Raji (cell line): ENCODE data around the gene ASIC2.

Source experiments
- POLR2A ChIP-seq: IDR thresholded peaks from 2 replicates; pipeline ENCODE4 v1.6.1; 2011; ENCODE audit warnings: low read depth, low read length, control low read depth; ENCODE audit not compliant: insufficient read depth

Gene ASIC2

DNA sequence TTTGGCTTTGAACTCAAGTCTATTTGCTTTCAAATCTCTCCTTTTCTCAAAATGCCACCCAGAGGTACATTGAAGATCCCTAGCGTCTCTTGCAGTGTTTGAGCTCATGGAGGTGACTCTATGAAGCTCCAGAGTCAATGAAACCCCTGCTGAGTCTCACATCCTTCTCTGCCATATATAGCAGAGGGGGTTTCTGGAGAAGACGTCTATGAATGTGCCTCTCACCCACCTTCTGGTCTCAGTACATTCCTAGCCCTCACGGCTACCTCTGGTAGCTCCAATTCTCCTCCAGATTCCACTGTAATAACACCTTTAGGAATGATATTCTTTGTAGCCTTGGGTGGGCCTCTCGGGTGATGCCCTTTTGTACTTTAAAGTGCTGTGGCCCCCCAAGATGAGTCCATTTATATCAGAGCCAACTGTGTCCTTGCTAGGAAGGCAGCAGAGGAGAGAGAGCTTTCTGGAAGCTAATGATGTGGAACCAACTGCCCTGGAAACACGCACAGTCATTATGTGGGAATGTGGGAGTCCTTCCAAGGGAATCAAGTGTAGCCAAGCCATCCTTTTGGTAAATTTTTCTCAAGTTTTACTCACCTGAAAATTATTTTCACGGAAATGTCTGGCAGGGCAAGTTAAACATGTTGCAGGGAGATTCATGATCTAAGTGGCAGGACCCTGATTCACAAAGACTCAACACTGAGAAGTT is 123.4 kb downstream of the ASIC2 start:
- TF ChIP-seq POLR2A: no peak

DNA sequence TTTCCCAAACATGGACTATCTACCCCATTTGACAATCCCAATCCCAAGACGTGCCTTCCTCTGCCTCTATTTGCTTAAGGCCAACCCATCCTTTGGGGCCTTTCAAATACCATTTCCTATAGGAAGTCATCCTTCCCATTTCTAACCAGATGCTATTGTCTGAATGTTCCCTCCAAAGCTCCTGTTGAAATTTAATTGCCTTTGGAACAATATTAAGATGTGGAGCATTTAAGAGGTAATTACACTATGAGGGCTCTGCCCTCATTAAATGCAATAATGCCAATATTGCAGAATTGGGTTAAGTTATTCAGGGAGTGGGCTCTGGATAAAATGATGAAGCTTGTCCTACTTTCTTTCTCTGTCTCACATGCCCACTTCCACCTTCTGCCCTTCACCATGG is 125.4 kb downstream of the ASIC2 start:
- TF ChIP-seq POLR2A: no peak

DNA sequence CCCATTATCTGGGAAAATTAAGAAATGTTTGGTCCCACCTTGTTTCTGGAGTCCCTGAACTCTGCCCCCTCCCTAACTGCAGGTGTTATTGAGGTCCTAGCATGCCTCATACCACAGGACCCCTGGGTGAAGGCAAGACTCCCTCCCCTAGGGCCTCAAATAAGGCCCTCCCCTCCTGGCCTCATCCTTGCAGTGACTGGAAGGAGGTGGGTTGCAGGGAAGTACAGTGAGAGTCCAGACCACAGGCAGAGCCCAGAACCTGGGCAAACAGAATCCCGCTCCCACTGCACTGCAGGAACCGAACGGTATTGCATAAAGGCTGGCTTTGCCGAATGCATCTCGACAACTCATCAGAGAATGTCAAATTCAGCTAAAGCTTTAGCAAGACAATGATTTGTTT is 126.6 kb downstream of the ASIC2 start:
- no peak for TF ChIP-seq POLR2A

DNA sequence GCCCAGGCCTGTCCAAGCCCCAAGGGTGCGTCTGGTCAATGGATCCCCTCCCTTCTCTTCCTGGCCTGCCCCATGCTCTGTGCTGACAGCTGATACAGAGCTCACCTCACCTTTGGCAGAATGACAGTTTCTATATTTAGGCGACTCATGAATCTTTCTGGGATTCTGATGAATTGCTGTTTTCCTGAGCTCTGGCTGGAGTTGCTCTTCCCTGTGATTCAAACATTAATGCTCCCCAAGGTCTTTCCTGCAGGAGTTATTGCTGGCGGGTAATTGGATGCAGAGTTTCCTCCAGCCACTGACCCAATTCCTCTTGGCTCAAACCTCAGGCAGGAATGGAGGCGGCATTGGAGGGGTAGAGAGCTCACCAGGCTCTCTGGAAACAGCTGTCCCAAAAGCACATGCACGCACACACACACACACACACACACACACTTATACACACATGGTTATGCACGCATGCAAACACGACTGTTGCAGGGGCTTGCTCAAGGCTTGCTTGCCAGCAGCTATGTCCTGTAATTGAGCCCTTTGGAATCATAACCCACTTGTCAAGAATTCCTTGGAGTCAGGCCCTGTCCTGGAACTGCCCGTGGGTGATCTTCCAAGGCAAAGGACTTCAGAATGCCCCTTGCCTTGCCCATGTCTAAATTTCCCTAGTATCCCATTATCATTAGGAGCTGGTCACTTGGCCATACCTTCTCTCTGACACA is 128.8 kb downstream of the ASIC2 start:
- TF ChIP-seq POLR2A: no peak

DNA sequence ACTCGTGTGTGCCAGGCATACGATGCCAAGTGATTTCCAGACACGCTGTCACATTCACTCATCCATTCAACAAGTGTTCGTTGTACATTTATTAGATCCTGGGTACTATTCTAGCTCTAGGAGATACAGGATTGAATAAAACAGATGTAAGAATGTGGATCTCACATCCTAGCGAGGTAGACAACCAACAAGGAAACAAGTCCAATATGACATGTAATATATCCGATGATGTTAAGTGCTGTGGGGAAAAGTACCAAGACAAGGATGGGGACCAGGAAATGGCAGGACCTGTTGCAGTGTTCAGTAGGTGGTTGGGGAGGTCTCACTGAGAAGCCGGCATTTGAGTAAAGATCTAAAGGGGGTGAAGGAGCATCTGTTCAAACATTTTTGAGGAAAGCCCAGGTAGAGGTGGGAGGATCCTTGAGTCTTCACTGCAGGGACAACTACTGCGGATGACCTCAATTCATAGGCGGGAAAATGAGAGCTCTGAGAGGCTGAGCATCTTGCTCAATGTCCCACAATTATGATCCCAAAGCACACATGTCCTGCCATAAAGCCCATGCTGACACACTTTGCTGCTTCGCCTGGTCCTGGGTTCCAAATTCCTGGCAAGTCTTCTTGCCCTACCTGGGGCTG is 129.4 kb downstream of the ASIC2 start:
- TF ChIP-seq POLR2A: no peak

DNA sequence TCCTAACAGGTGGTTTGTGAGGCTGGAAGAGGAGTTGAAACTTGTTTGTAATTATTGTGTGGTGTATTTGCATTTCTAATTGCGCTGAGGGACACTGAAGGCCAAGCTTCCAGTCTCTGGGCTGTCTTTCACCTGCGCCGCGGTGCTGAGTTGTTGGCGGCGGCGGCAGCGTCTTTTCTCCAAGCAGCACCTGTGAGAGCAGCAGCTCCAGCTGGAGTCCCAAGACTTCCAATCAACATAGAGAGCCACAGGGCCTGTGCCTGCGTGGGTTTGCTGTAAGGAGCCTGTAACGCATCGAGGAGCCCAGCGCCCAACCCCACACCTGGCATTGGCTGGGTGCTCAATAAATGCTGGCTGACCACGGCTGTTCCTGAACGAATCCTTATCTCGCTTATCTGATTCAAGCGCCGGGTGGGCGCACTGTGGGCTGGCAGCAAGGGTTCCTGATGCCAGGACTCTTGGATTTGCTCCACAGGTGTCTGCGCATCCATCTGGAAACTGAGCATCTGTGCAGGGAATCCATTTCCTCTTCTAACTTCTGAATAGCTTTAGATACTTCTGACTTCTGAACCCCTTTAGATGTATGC is 138.1 kb downstream of the ASIC2 start:
- TF ChIP-seq POLR2A: no peak

DNA sequence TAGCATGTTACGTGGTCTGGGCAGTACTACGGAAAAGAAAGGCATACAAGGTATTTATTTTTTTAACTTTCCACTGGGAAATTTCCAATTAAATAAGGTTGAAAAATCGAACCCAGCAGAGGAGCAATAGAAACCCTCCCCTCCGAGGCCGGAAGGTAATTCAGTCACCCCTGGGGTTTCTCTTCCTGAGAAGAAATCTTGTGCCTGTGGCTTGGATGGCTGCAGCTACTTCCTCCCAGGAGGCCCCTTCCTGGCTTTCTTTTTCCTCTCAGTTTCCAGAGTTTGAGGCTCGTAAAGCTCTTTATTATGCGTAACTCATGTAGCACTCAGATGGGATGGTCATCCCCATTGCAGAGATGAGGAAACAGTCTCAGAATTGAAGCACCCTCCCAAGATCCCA is 140.3 kb downstream of the ASIC2 start:
- TF ChIP-seq POLR2A: no peak

DNA sequence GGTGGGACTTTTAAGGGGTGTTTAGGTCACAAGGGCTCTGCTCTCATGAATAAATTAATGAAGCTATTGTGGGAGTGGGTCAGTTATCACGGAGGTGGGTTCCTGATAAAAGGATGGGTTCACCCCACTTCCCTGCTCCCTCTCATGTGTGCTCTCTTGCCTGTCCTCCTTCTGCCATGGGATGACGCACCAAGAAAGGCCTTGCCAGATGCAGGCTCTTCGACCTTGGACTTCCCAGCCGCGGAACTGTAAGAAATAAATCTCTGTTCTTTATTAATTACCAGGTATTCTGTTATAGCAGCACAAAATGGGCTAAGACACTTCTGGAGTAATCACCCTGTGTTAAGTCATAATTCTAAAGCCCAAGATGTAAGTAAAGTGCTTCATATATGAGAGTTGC is 141.5 kb downstream of the ASIC2 start:
- TF ChIP-seq POLR2A: no peak

DNA sequence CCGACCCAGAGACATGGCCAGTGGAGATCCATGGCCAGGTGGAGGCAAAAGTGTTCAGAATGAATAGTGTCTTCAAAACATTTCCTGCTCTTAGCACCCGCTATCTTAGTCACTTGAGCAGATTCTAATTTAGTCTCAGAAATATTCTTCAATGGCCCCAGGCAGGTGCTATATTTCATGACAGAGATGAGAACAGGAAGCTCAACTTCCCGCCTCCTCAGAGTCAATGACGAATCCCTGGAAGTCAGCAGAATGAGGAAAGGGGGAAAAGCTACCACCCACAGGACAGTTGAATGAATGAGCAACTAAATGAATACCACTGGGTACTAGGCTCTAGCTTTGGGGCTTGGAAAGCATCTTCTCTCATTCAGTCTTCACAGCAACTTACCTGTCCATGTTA is 147.2 kb downstream of the ASIC2 start:
- no peak for TF ChIP-seq POLR2A

DNA sequence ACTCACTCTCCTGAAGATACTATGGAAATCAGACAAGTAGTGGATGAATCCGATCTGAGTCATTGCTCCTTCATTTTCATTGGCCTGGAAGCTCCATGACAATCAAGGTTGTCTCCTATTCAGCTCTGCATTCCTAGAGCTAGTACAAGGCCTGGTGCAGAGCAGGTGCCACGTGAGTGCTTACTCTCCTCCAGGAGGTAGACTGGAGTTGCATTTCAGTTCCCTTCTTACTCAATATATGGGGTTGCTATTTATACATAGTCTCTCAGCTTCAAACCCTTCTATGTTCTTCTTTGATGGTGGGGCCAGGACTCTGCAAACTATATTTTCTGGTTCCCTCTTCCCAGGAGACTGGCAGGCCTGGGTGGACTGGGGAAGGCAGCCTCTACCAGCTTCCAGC is 148.3 kb downstream of the ASIC2 start:
- no peak for TF ChIP-seq POLR2A

DNA sequence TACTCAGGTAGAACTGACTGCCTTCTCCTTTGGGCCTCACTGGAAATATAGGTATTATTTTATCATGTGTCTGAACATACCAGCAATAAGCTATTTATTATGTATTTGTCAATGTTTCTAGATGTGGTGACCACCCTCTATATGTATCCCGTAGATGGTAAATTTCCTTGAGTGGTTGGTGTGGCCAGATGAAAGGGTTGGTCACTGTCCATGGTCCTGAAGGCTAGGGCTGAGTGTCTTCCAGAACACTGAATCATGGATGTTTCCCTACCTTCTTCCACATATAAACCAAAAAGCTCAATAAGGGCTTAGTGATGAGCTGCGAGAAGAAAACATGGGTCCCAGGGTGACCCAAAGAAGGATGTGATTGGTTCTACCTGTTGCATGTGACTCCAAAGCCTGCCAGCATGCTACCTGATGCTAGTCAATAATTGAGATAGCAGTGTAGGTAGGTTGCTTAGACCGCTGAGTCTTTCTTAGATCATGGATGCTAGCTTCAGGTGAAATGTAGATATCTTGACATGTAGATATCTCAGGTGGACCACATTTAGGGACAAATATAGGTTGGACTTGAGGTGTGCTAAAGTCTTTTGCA is 150.3 kb downstream of the ASIC2 start:
- no peak for TF ChIP-seq POLR2A

DNA sequence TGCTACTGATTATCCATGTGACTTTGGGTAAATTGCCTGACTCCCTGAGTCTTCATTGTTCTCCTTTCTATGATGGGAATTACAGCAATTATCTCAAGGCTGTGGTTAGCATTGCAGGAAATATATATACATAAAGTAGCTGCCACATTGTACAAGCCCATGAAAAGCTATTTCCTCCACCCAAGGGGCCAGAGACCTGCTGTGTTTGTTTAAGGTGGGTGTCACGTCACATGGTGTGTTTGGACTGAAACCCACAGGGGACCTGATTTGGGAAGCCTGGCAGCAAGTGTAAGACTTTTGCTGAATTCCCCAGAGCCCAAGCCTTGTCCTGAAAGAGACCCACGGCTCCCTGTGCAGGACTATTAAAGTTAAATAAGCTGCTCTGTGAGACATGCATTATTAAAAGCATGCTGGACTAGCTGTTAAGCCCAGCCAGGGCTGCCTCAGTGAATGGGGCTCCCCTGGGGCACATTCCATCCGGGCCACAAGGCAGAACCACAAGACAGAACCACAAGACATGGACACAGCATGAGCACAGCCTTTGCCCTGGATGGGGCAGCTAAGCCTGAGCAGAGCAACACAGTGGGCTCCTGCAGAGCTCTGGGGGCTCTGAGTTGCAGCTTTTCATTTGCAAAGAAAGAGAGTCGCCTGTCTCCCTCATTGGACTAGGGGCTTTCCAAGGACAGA is 152.5 kb downstream of the ASIC2 start:
- TF ChIP-seq POLR2A: no peak

DNA sequence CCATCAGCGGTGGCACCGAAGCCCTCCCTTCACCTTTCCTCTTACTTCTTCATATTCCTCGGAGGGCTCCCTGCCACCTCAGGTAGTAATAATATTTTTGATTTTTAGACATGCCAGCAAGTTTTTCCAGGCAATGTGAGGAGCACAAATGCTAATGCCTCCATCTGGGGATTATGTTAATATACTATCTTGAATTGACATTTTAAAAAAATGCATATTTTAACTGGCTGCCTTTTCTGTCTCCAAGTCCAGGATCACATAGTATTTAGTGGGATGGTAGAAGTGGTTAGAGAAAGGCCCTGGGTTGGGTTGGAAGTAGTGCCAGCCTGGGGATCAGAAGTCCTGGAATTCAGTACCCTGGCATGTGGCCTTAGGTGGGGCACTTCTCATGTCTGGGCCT is 154.5 kb downstream of the ASIC2 start:
- TF ChIP-seq POLR2A: no peak

DNA sequence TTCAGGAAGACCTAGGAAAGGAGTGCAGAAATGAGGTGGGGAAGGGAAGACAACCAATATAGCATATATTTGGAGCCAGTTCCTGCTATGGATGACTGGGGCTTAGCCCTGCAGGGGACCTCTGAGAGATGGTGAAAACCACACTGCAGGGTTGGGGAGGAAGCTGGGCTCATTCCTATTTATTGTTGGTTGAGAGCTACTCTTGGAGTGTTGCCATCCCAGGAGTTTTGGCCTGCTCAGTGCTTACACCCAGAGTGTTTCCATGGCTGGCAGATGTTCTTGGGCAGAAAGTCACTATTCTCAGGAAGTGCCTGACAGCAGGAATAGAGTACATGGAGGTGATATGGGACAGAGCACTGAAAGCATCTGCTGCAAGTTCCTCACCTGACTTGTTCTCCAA is 155.7 kb downstream of the ASIC2 start:
- TF ChIP-seq POLR2A: no peak

DNA sequence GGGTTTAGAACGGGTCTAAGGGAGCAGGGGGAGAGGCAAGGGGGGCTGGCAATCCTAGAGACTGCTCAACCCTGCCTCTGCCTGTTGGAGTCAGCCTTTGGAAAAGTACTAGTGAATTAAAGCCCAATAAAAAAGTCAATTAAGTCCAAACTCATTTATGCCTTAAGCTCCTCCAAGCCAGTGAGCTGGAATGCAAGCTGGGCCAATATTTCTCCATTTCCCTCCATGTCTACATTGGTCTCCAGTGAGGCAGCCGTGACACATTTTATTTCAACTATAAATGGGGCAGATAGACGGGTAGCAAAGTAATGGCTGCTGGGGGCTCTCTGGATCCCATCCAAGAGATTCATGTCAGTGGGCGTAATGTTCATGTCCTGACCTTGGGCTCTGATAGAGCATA is 157.4 kb downstream of the ASIC2 start:
- no peak for TF ChIP-seq POLR2A

DNA sequence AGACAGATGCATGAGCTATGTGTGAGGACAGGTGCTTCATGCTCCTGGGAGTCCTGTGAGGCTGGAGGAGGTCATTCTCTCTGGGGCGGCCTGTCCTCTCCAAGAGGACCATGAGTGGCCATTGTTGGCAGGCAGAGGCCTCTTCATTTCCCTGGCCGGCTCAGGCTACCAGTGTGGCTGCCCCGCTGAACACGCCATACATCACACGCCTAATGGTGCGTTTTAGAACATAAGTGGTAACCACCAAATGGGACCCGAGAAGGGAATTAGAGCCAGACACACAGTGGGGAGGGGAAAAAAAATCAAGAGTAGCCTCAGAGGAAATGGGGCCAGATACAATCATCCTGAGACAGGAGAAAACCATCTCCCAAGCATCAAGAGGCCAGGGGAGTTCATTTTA is 161.5 kb downstream of the ASIC2 start:
- no peak for TF ChIP-seq POLR2A

DNA sequence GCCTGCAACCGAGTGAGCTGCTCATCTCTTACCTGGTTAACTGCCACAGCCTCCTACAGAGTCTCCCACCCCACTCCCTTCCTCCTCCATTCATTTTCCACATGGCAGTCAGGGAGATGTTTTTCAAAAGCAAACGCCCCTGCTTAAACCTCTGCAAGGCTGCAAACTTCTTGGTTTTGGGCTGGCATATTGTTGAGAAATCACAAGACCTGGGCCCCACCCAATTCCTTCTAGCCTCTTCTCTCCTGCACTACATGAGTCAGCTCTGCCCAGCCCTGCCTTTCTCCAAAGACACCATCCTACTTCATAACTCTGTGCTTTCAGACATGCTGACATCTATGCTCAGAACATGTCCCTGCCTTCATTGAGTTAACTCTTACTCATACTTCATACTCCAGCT is 165.4 kb downstream of the ASIC2 start:
- no peak for TF ChIP-seq POLR2A
